HPDE6-E6E7 (cell line): ENCODE measurements around the gene COQ2.
"Not testable (repeated sequence)": the region's sequence is repeated elsewhere in the genome, so short reads cannot be mapped to it uniquely, and the experiment has no call there.

Experiments
- DNase-seq: peaks from one replicate; pipeline ENCODE4 v3.0.0; 2011; ENCODE audit warnings: missing footprints; ENCODE audit errors: extremely low spot score

The COQ2 gene, protein sequence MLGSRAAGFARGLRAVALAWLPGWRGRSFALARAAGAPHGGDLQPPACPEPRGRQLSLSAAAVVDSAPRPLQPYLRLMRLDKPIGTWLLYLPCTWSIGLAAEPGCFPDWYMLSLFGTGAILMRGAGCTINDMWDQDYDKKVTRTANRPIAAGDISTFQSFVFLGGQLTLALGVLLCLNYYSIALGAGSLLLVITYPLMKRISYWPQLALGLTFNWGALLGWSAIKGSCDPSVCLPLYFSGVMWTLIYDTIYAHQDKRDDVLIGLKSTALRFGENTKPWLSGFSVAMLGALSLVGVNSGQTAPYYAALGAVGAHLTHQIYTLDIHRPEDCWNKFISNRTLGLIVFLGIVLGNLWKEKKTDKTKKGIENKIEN

DNA sequence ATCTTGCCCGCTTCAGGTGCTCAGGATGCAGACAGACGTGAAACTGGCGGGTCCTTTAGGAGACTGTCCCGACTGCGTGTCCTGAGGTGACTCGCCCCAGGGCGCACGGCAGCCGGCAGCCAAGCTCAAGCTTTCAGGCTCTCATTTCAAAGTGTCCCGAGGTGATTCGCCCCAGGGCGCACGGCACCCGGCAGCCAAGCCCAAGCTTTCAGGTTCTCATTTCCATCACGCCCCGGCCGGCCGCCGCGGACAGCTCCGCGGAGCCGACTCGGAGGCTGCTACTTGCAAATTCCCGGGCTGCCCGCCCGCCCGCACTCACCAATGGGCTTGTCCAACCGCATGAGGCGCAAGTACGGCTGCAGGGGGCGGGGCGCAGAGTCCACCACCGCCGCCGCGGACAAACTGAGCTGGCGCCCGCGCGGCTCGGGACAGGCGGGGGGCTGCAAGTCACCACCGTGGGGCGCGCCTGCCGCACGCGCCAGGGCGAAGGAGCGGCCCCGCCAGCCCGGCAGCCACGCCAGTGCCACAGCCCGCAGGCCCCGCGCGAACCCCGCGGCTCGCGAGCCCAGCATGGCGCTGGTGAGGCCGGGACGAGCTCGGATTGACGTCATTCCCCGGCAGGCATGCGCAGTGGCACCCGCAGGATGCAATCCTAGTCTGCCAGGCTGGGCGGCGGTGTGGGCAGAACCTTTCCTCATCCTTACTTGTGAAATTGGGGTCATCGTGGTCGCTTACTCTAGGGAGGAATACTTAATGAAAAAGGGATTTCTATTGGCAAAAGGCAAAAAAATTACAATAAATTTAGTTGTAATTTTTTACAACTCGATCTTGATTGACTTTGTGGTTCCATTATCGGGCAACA lies at the start of gene COQ2:
COQ2 (minus strand) TSS at position 606 of the 862 bp plus-strand sequence; CDS start at position 572, 34 bp downstream.
- peak; percentile 98 for DNase-seq

DNA sequence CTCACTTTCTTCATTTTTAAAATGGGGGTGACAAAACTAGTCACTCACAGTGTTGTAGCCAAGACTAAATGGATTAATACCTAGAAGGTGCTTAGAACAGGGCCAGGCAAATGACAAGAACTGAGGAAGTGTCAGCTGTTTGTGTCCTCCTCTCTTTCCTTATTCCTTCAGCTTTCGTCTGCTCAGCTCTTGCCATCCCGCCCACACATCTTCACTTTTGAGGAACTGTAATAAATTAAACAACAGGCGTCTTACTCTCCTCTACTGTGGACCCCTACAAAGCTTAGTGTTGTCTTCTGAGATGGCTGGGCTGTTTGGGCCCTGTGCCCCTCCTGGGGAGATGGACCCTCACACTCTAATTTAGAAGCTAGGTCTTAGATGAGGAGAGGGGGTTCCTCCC lies 47.4 kb upstream of the COQ2 start:
- no peak for DNase-seq

DNA sequence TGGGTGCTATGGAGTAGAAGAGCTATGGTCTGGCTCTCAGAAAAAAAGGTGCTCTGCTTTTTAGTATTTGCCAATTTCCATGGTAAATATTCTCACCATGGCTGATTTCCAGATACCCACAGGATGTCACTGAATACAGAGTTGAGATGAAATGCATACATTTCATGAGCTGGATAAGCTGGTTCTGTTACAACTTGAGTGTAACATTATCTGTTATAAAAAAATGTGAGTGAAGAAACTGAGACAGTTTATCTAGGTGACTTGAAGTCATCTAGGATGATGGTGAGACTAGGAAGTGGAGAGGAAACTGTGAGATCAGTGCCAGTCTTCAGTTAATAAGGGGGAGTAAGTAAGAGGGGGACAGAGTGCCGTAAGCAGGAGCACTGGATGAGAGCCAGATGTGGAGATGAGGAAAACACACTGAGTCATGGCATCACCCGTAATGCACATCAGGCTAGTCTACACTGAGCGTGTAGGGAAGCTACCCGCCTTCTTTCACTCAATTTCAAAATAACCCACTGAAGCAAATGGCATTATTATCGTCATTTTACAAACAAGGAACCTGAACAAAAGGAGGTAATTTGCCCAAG lies 45.0 kb upstream of the COQ2 start:
- DNase-seq: peak; percentile 50

- no peak for DNase-seq
Measured at GRCh38 chr4:83328521-83329187, 44.1 kb upstream of the COQ2 start.

DNA sequence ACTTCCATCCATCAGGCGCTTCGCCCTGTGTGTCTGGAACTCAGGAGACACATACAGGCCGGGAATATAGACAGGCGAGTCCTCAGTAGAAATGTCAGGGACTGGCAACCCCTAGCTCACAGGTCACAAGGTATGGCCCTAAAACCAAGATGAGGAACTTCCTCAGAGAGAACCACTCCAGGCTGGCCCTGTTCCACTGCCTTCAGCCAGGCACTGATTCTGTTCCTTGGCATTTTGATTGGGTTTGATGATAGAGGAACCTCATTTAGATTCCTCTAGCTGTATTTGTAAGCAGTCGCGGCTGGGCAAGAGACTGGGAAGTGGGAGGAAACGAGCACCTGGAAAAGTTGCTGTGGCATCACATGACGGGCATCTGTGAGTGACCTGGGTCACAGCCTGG lies 41.9 kb upstream of the COQ2 start:
- no peak for DNase-seq

GRCh38 chr4:83325306-83325705 lies 40.7 kb upstream of the COQ2 start:
- DNase-seq: not testable (repeated sequence)

DNA sequence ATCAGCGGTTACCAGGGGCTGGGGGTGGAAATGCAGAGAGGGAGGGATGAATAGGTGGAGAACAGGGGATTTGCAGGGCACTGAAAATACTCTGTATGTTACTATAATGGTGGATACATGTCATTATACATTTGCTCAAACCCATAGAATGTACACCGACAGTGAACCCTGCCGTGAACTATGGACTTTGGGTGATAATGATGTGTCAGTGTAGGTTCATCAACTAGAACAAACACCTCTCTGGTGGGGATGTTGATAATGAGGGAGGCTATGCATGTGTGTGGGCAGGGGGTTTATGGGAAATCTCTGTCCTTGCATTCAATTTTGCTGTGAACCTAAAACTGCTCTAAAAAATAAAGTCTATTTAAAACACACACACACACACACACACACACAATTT lies 38.5 kb upstream of the COQ2 start:
- no peak for DNase-seq

DNA sequence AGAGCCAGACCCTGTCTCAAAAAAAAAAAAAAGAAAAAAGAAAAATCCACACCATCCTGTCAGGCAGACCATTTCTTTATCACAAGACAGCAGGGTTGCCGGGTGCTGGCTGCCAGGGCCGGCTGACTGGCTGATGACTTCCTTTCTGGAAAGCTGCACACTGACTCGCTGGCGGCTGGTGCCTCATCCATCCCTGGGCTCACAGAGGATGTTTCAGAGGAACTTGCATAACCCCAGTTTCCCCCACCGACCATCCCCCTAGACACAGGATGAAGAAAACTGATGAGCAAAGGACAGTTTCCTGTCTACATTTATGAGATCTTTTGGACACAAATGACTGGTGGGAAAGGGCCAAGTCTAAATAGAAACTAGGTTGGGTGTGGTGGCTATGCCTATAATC lies 36.0 kb upstream of the COQ2 start:
- DNase-seq: no peak

DNA sequence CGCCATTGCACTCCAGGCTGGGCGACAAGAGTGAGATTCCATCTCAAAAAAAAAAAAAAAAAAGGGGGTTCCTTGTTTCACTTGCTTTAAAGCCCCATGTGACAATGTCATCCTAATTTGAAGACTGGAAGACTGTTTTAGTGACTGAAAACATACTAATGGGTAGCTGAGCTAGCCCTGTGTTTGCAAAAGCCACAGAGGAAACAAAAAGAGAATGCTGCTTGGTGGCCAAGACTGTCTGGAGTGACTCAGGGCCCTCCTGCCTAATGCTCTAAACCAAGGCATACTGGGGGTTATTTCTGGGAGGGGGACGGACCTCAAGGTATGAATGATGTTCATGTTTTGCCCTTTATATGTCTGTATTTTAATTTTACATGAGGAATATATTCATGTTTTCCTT lies 34.1 kb upstream of the COQ2 start:
- DNase-seq: no peak

DNA sequence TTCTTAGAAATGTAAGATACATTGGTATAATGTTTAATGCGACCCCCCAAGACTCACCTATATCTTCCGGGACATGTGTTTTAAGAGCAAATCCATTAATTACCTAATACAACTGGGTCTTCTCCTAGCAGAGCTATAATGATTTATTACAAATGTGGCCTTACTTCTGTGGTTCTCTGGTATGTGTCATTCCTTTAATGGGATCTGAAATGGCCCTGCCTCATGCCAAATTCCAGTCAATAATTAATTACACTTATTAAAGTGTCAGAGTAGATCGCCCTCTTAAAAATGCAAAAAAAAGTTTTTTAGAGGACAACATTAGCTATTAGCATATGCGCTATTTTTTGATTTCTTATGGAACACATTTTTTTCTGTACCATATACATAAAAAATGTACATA lies 33.1 kb upstream of the COQ2 start:
- DNase-seq: no peak

DNA sequence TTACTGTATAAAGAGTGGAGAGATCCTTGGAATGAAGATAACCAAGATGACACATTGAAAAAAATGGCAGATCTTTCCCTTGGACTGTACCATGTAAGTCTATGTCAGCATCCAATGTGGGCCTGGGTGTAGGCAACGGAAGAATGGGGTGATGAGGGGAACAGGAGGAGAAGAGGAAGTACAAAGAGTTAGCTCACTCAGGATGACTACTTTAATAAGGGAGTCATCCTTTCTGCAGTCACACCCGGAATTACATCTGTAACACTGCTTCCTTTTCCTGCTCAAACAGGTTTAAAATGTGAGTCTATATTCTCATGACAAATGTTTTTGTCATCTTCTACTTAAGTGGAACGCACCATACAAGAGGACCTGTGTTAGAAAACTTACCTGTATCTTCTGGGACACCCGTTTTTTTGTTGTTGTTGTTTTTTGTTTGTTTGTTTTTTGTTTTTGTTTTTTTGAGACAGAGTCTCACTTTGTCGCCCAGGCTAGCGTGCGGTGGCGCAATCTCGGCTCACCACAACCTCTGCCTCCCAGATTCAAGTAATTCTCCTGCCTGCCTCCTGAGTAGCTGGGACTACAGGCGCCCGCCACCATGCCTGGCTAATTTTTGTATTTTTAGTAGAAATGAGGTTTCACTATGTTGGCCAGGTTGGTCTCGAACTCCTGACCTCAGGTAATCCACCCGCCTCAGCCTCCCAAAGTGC lies 32.0 kb upstream of the COQ2 start:
- DNase-seq: peak; percentile 76

DNA sequence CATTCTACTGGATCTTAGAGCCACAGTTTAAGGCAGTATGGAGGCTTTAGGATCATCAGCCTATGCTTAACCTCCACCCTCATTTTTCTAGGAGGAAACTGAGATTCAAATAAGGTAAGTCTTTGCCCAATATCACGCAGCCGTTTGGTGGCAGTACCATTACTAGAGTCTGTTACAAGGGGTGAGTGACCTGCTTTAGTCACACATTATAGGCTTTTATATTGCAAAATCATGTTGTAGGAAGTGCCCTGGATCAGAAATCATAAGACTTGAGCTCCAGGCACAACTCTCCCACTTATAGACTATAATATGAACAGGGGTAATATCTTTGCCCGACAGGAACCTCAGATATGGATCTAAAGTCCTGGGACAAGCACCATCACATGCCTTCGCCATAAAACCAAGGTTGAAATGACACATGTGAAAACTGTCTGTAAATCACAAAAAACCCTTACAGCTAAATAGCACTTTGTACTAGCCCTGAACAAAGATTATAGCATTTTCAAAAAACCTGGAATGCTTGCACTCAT lies 30.8 kb upstream of the COQ2 start:
- no peak for DNase-seq

DNA sequence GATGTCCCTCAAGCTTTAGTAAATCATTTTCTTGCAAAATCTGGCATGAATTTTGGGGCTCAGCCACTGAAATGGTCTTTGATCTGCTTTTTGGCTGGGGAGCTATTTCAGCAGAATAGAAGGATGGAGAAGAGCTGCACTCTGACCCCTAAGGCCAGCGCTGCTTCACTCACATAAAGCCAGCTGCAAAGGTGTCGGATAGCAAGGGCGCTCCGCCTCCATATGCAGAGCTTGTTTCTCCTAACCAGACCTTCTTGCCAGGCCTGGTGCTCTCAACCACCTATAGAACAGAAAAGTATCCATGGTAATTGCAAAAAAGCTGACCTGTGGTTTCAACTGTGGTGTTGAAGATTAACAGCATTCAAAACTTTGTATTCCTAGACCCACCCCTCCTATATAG lies 24.1 kb upstream of the COQ2 start:
- DNase-seq: no peak

GRCh38 chr4:83307920-83308319 lies 23.3 kb upstream of the COQ2 start:
- DNase-seq: no peak

DNA sequence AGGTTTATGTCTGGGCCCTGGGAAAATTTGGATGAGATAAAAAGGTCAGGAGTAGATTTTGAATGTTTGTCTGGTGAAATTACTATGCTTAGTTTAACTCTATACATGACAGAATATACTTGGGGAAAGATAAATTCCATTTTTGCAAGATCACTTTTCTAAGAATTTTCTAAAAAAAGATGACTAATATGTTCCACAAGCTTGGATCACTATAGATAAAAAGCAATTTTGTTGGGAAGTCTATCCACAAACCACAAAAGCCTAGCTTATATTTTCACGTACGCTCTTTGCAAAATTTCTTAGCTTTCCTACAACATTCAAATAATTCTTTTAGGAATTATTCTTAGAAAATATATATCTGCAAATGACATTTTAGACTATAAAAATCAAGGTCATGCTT lies 20.6 kb upstream of the COQ2 start:
- DNase-seq: no peak

DNA sequence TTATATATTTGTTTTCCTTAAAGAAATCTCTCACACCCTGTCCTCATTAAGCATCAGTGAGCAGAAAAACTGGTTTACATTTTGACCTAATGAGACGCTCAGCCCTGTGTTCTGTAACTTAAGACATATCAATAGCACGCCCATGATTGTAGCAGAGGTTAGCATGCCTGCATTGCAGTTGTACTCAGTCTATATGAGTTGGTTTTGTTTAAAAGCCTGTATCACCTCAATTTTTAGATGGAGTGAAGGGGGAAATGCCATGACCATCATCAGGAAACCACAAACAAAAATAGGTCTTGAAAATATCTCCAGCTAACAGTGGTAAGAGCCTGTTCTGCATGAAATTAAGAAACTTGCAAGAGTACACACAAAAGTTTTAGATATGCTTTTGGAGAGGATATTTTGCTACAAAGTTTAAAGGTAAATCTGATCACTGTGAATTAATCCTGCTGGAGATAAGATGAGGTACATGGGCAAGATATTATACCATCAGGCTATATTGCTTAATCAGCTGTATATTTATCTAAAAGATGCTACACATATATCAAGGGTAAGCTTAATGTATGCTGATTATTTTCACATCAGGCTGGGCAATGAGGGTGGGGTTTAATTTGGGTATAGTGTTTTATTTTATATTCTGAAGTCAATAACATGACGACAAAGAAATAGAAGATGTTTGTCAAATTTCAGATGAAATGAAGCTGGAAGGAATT lies 13.1 kb upstream of the COQ2 start:
- DNase-seq: no peak

GRCh38 chr4:83293305-83294046 lies 8.9 kb upstream of the COQ2 start:
- no peak for DNase-seq

DNA sequence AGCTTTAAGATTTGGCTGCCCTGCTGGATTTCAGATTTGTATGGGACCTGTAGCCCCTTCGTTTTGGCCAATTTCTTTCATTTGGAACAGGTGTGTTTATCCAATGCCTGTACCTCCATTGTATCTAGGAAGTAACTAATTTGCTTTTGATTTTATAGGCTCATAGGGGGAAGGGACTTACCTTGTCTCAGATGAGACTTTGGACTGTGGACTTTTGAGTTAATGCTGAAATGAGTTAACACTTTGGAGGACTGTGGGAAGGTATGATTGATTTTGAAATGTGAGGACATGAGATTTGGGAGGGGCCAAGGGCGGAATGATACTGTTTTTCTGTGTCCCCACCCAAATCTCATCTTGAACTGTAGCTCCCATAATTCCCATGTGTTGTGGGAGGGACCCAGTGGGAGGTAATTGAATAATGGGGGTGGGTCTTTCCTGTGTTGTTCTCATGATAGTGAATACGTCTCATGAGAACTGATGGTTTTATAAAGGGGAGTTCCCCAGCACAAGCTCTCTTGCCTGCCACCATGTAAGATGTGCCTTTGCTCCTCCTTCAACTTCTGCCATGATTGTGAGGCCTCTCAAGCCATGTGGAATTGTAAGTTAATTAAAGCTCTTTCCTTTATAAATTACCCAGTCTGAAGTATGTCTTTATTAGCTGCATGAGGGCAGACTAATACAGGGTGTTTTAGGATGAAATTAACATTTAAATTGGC lies 5.6 kb upstream of the COQ2 start:
- not testable (repeated sequence) for DNase-seq

GRCh38 chr4:83288381-83288780 lies 3.8 kb upstream of the COQ2 start:
- not testable (repeated sequence) for DNase-seq
